Liver (tissue), 9 donors: ENCODE results near the gene COPS9. TPM values are rescaled to one million over a fixed set of nuclear protein-coding genes. Genes with fewer than 3 reads are reported as not detected.

ENCODE experiments used
- DNase-seq: peaks from one replicate; pipeline ENCODE4 v3.0.0-alpha.2; 2017; ENCODE audit warnings: low spot score
- H3K27ac ChIP-seq, 2 donors: one replicate each; pipeline ENCODE4 v1.7.0; 2013; ENCODE audit warnings: inconsistent platforms in 2 of 2, low read length in 2 of 2, control low read depth in 1 of 2, low read depth in 1 of 2, mild to moderate bottlenecking in 1 of 2
- H3K27me3 ChIP-seq, 4 donors: one replicate each; pipeline versions ENCODE4 v1.6.1 to v1.7.0; 2013; ENCODE audit warnings: low read length in 3 of 4, inconsistent platforms in 1 of 4, mild to moderate bottlenecking in 1 of 4, moderate library complexity in 1 of 4; ENCODE audit not compliant: control insufficient read depth in 4 of 4, insufficient read depth in 4 of 4
- H3K36me3 ChIP-seq, 4 donors: one replicate each; pipeline versions ENCODE4 v1.6.1 to v1.7.0; 2013; ENCODE audit warnings: low read length in 3 of 4, mild to moderate bottlenecking in 3 of 4, low read depth in 1 of 4, moderate library complexity in 1 of 4; ENCODE audit not compliant: control insufficient read depth in 4 of 4, insufficient read depth in 3 of 4
- H3K4me1 ChIP-seq, 4 donors: one replicate each; pipeline versions ENCODE4 v1.6.1 to v1.7.0; 2013; ENCODE audit warnings: low read length in 3 of 4, mild to moderate bottlenecking in 3 of 4, moderate library complexity in 1 of 4; ENCODE audit not compliant: control insufficient read depth in 4 of 4, insufficient read depth in 4 of 4
- H3K4me3 ChIP-seq, 3 donors: one replicate each; pipeline versions ENCODE4 v1.6.1 to v1.7.0; 2013; ENCODE audit warnings: low read length in 3 of 3, control low read depth in 1 of 3, low read depth in 1 of 3, mild to moderate bottlenecking in 1 of 3
- H3K9ac ChIP-seq, 2 donors: one replicate each; pipeline ENCODE4 v1.7.0; 2013; ENCODE audit warnings: low read length in 2 of 2, mild to moderate bottlenecking in 2 of 2, moderate library complexity in 2 of 2, control low read depth in 1 of 2, low read depth in 1 of 2
- H3K9me3 ChIP-seq, 4 donors: one replicate each; pipeline versions ENCODE4 v1.6.1 to v1.7.0; 2013; ENCODE audit warnings: low read length in 3 of 4; ENCODE audit not compliant: control insufficient read depth in 4 of 4
- ATF3 ChIP-seq: IDR thresholded peaks from 2 replicates; pipeline ENCODE4 v1.6.1; 2016; ENCODE audit warnings: antibody characterized with exemption
- EGR1 ChIP-seq, 2 donors: IDR thresholded peaks; 2 replicates each; pipeline ENCODE4 v1.6.1; 2016 to 2018; ENCODE audit warnings: antibody characterized with exemption in 2 of 2, low read depth in 2 of 2
- FOXA1 ChIP-seq: IDR thresholded peaks from 2 replicates; pipeline ENCODE4 v1.6.1; 2016; ENCODE audit warnings: antibody characterized with exemption
- FOXA2 ChIP-seq: IDR thresholded peaks from 2 replicates; pipeline ENCODE4 v1.6.1; 2016; ENCODE audit warnings: antibody characterized with exemption
- GABPA ChIP-seq, 2 donors: IDR thresholded peaks in 1 of 2; conservative IDR thresholded peaks in 1 of 2; 2 replicates each; pipeline ENCODE4 v1.6.1; 2016; ENCODE audit warnings: antibody characterized with exemption in 2 of 2, mild to moderate bottlenecking in 1 of 2, moderate library complexity in 1 of 2
- HNF4A ChIP-seq, 2 donors: conservative IDR thresholded peaks; 2 replicates each; pipeline ENCODE4 v1.6.1; 2016; ENCODE audit warnings: antibody characterized with exemption in 2 of 2, mild to moderate bottlenecking in 2 of 2
- HNF4G ChIP-seq: IDR thresholded peaks from 2 replicates; pipeline ENCODE4 v1.6.1; 2016; ENCODE audit warnings: antibody characterized with exemption
- JUND ChIP-seq, 2 donors: IDR thresholded peaks; 2 replicates each; pipeline ENCODE4 v1.6.1; 2016; ENCODE audit warnings: antibody characterized with exemption in 2 of 2
- MAX ChIP-seq: IDR thresholded peaks from 2 replicates; pipeline ENCODE4 v1.6.1; 2016; ENCODE audit warnings: antibody characterized with exemption
- NR2F2 ChIP-seq: IDR thresholded peaks from 2 replicates; pipeline ENCODE4 v1.6.1; 2016; ENCODE audit warnings: antibody characterized with exemption
- RAD21 ChIP-seq, 2 donors: IDR thresholded peaks; 2 replicates each; pipeline ENCODE4 v1.6.1; 2016; ENCODE audit warnings: antibody characterized with exemption in 2 of 2, mild to moderate bottlenecking in 2 of 2
- RXRA ChIP-seq, 2 donors: IDR thresholded peaks; 2 replicates each; pipeline ENCODE4 v1.6.1; 2017 to 2018; ENCODE audit warnings: antibody characterized with exemption in 2 of 2, mild to moderate bottlenecking in 1 of 2
- SP1 ChIP-seq: IDR thresholded peaks from 2 replicates; pipeline ENCODE4 v1.6.1; 2018; ENCODE audit warnings: antibody characterized with exemption, mild to moderate bottlenecking
- TAF1 ChIP-seq: conservative IDR thresholded peaks from 2 replicates; pipeline ENCODE4 v1.6.1; 2016; ENCODE audit warnings: antibody characterized with exemption, mild to moderate bottlenecking
- ZBTB33 ChIP-seq: IDR thresholded peaks from 2 replicates; pipeline ENCODE4 v1.6.1; 2016; ENCODE audit warnings: antibody characterized with exemption
- WGBS: extraction: QIAGEN DNeasy Blood & Tissue Kit; methylation state at CpG from one replicate; pipeline ENCODE4 v1.1.7; 2013; 5-methylcytosine and 5-hydroxymethylcytosine counted together
- polyA plus RNA-seq, 2 donors: library from polyadenylated mRNA; stranded (reverse) in 1 of 2; unstranded in 1 of 2; fragments of 200-250 nt in 1 of 2; fragments of >200 nt in 1 of 2; fragmentation: Nextera tagmentation in 1 of 2; extraction: Ambion mirVana in 1 of 2; gene quantifications; one replicate each; pipeline versions ENCODE4 v1.2.1 to v1.2.3, GENCODE V29; 2013 to 2015
- total RNA-seq, 2 donors: library from RNA; depleted of rRNA; stranded (reverse); fragments of >200 nt; gene quantifications; one replicate each; pipeline ENCODE4 v1.2.3, GENCODE V29; 2014
- TF ChIP-seq, protein P1 (sequence below): fragments of 150-350 bp; IDR thresholded peaks from 2 replicates; pipeline ENCODE4 v1.5.1; 2017; ENCODE audit warnings: improper control_type of control experiment, low read depth, low read length; ENCODE audit not compliant: missing input control
- TF ChIP-seq, protein P2 (sequence below): IDR thresholded peaks from 2 replicates; pipeline ENCODE4 v1.6.1; 2016; ENCODE audit warnings: antibody characterized with exemption, mild to moderate bottlenecking
- donor health status: healthy.
- donor health status: healthy.
- donor health status: healthy.
- donor health status: healthy.
- donor health status: healthy.

The COPS9 gene
- total and polyA plus RNA-seq, 4 donors, result 12.9 to 138 (median 79.6) TPM

DNA sequence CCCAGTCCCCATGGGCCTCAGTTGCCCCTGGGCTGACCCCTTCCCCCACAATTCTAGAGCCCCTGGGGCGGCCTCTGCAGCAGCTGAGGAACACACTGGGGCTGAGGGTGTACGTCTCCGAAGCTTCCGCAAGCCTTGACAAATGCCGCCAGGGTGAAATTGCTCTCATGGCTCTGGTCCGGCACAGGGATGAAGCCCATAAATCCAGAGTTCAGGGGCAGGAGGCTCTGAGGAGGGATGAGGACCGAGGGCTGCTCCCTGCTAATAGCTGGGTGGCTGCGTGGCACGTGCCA, 31.4 kb upstream of the COPS9 start:
- DNase-seq, result no peak
- Histone ChIP-seq H3K27ac (no peak overlapping the region), H3K4me3 (no peak overlapping the region), H3K4me1 (no peaks in the 10 kb centered on the region), H3K36me3 (peaks cover 0 to 1% (median 0%) of the 10 kb centered on the region in 4 donors), H3K27me3 (no peaks in the 10 kb centered on the region), H3K9ac (no peak overlapping the region), H3K9me3 (no peaks in the 10 kb centered on the region)
- WGBS, result 87% methylated on average over 9 of the region's 9 CpGs
- TF ChIP-seq GABPA (IDR thresholded peaks at IDR 0.05 in 1 of 2, conservative IDR thresholded peaks at IDR 0.05 in 1 of 2) (no peak), EGR1 (IDR thresholded peaks at IDR 0.05; ENCODE audit: low read depth in 2 of 2) (no peak), SP1 (no peak), FOXA1 (no peak), FOXA2 (no peak), ATF3 (no peak), HNF4G (no peak), RAD21 (IDR thresholded peaks at IDR 0.05) (no peak), RXRA (IDR thresholded peaks at IDR 0.05) (no peak), JUND (IDR thresholded peaks at IDR 0.05) (no peak), NR2F2 (no peak), ZBTB33 (no peak), HNF4A (conservative IDR thresholded peaks at IDR 0.05) (no peak), MAX (no peak), TAF1 (no peak)
- TF ChIP-seq, protein P1, sequence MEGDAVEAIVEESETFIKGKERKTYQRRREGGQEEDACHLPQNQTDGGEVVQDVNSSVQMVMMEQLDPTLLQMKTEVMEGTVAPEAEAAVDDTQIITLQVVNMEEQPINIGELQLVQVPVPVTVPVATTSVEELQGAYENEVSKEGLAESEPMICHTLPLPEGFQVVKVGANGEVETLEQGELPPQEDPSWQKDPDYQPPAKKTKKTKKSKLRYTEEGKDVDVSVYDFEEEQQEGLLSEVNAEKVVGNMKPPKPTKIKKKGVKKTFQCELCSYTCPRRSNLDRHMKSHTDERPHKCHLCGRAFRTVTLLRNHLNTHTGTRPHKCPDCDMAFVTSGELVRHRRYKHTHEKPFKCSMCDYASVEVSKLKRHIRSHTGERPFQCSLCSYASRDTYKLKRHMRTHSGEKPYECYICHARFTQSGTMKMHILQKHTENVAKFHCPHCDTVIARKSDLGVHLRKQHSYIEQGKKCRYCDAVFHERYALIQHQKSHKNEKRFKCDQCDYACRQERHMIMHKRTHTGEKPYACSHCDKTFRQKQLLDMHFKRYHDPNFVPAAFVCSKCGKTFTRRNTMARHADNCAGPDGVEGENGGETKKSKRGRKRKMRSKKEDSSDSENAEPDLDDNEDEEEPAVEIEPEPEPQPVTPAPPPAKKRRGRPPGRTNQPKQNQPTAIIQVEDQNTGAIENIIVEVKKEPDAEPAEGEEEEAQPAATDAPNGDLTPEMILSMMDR, result no peak
- TF ChIP-seq, protein P2, sequence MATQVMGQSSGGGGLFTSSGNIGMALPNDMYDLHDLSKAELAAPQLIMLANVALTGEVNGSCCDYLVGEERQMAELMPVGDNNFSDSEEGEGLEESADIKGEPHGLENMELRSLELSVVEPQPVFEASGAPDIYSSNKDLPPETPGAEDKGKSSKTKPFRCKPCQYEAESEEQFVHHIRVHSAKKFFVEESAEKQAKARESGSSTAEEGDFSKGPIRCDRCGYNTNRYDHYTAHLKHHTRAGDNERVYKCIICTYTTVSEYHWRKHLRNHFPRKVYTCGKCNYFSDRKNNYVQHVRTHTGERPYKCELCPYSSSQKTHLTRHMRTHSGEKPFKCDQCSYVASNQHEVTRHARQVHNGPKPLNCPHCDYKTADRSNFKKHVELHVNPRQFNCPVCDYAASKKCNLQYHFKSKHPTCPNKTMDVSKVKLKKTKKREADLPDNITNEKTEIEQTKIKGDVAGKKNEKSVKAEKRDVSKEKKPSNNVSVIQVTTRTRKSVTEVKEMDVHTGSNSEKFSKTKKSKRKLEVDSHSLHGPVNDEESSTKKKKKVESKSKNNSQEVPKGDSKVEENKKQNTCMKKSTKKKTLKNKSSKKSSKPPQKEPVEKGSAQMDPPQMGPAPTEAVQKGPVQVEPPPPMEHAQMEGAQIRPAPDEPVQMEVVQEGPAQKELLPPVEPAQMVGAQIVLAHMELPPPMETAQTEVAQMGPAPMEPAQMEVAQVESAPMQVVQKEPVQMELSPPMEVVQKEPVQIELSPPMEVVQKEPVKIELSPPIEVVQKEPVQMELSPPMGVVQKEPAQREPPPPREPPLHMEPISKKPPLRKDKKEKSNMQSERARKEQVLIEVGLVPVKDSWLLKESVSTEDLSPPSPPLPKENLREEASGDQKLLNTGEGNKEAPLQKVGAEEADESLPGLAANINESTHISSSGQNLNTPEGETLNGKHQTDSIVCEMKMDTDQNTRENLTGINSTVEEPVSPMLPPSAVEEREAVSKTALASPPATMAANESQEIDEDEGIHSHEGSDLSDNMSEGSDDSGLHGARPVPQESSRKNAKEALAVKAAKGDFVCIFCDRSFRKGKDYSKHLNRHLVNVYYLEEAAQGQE, result no peak
